Progenitor cell of endocrine pancreas (in vitro differentiated cells): Measurements from ENCODE around the gene ADM5. TPM values are rescaled to one million over a fixed set of nuclear protein-coding genes. Genes with fewer than 3 reads are reported as not detected.

Source experiments
- DNase-seq: peaks from one replicate; pipeline ENCODE4 v3.0.0; 2021; ENCODE audit warnings: low spot score; ENCODE audit not compliant: unreplicated experiment
- H3K27ac Mint-ChIP-seq: 2 replicates; pipeline ENCODE4 v1.8.0; 2021; ENCODE audit warnings: mild to moderate bottlenecking, moderate library complexity, mixed read lengths
- H3K27me3 Mint-ChIP-seq: 2 replicates; pipeline ENCODE4 v1.8.0; 2021; ENCODE audit warnings: mixed read lengths
- H3K36me3 Mint-ChIP-seq: 2 replicates; pipeline ENCODE4 v1.8.0; 2022; ENCODE audit warnings: mixed read lengths; ENCODE audit not compliant: insufficient read depth
- H3K4me1 Mint-ChIP-seq: 2 replicates; pipeline ENCODE4 v1.8.0; 2021; ENCODE audit warnings: low read depth, mixed read lengths
- H3K4me3 Mint-ChIP-seq: 2 replicates; pipeline ENCODE4 v1.8.0; 2021; ENCODE audit warnings: low read depth, mild to moderate bottlenecking, moderate library complexity, mixed read lengths
- H3K9me3 Mint-ChIP-seq: 2 replicates; pipeline ENCODE4 v1.8.0; 2021; ENCODE audit warnings: low read depth, mixed read lengths
- total RNA-seq: library from RNA; stranded (reverse); gene quantifications from 2 replicates; pipeline ENCODE4 v1.2.1, GENCODE V29; 2021
- TF ChIP-seq, protein P1 (sequence below): fragments of 200-600 bp; sonication (generic); IDR thresholded peaks from one replicate; pipeline ENCODE4 v1.5.0; 2021; ENCODE audit warnings: antibody characterized with exemption, mild to moderate bottlenecking; ENCODE audit not compliant: unreplicated experiment

Gene ADM5
- total RNA-seq, 1 donor from 2014 or later, result 7.7 TPM

DNA sequence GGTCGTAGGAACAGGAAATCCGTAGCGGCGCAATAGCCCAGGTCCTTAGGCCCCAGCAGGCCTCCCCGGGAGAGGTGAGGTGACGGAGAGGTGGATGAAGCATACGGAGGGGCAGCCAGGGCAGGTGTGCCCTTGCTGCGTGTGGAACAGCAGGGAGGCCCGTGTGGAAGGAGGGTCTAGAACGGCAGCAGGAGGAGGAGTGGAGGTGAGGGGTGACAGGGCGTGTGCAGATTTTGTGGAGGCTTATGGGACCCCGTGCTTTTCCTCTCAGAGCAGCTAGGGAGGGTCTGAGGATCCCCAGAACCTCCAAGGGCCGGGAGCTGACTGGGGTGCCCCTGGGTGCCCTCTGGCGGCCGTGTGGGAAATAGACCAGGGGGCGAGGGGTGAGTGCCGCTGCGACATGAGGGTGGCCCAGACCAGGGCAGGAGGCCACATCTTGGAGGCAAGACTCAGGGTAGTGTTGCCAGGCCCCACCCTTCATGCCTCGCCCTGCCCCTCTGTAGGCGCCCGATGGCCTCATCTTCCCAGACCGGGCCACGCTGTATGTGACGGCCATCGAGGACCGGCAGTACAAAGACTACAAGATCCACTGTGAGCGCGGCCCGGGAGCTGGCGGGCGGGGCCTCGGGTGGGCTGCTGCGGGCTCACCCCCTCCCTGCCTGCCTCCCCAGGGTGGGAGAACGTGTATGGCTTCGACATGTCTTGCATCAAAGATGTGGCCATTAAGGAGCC, 5.0 kb upstream of the ADM5 start:
- H3K4me1 Mint-ChIP-seq, result peaks cover 11% of the 10 kb centered on the region
- no peak overlapping the region for H3K27ac Mint-ChIP-seq
- peaks cover 25% of the 10 kb centered on the region for H3K36me3 Mint-ChIP-seq
- TF ChIP-seq, protein P1, sequence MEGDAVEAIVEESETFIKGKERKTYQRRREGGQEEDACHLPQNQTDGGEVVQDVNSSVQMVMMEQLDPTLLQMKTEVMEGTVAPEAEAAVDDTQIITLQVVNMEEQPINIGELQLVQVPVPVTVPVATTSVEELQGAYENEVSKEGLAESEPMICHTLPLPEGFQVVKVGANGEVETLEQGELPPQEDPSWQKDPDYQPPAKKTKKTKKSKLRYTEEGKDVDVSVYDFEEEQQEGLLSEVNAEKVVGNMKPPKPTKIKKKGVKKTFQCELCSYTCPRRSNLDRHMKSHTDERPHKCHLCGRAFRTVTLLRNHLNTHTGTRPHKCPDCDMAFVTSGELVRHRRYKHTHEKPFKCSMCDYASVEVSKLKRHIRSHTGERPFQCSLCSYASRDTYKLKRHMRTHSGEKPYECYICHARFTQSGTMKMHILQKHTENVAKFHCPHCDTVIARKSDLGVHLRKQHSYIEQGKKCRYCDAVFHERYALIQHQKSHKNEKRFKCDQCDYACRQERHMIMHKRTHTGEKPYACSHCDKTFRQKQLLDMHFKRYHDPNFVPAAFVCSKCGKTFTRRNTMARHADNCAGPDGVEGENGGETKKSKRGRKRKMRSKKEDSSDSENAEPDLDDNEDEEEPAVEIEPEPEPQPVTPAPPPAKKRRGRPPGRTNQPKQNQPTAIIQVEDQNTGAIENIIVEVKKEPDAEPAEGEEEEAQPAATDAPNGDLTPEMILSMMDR, result peak; percentile 38
- no peaks in the 10 kb centered on the region for H3K27me3 Mint-ChIP-seq
- DNase-seq, result no peak
- H3K9me3 Mint-ChIP-seq, result no peaks in the 10 kb centered on the region
- no peak overlapping the region for H3K4me3 Mint-ChIP-seq

DNA sequence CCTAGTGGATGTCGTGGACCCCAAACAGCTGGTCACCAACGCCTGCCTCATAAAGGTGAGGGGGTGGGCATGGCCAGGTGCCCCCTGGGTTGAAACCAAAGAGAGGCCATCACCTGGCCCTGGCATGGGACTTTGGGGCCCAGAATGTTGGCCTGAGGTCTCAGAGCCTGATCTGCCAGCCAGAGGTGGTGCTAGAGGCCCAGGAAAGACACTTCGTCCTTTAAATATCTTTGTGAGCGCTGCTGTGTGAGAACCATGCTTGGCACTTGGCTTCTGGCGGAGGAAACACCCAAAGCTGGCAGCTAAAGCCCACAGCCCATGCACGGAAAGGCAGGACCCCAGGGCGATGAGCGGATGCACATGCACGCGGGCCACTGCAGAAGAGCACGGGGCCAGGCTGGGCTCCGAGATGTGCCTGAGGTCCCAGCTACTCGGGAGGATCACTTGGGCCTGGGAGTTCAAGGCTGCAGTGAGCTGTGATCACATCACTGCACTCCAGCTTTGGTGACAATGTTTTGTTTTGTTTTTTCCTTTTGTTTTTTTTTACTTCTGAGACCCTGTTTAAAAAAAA, 4.3 kb upstream of the ADM5 start:
- H3K4me1 Mint-ChIP-seq, result peaks cover 7% of the 10 kb centered on the region
- no peak for DNase-seq
- no peaks in the 10 kb centered on the region for H3K27me3 Mint-ChIP-seq
- H3K9me3 Mint-ChIP-seq, result no peaks in the 10 kb centered on the region
- peaks cover 25% of the 10 kb centered on the region for H3K36me3 Mint-ChIP-seq
- no peak overlapping the region for H3K27ac Mint-ChIP-seq
- TF ChIP-seq, protein P1, result no peak
- H3K4me3 Mint-ChIP-seq, result no peak overlapping the region

DNA sequence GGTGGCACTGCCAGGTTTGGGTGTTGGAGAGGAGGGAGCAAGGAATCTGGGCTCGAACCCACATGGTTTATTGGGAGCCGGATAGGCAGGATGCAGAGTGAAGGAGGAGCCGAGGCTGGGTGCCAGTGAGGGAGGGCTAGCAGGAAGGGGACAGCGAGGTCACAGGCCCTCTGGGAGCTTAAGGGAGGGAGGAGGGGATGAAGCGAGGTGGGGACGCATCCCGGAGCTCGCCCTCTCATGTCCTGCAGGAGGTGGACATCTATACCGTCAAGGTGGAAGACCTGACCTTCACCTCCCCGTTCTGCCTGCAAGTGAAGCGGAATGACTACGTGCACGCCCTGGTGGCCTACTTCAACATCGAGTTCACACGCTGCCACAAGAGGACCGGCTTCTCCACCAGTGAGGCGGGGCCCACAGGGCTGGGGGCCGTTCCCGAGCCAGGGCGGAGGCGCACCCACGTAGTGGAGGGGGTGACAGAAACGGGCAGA, 3.5 kb upstream of the ADM5 start:
- Mint-ChIP-seq H3K27me3 (no peaks in the 10 kb centered on the region), H3K36me3 (peaks cover 24% of the 10 kb centered on the region), H3K4me3 (no peak overlapping the region), H3K4me1 (peaks cover 9% of the 10 kb centered on the region), H3K9me3 (no peaks in the 10 kb centered on the region), H3K27ac (no peak overlapping the region)
- TF ChIP-seq, protein P1, result no peak
- DNase-seq, result no peak

DNA sequence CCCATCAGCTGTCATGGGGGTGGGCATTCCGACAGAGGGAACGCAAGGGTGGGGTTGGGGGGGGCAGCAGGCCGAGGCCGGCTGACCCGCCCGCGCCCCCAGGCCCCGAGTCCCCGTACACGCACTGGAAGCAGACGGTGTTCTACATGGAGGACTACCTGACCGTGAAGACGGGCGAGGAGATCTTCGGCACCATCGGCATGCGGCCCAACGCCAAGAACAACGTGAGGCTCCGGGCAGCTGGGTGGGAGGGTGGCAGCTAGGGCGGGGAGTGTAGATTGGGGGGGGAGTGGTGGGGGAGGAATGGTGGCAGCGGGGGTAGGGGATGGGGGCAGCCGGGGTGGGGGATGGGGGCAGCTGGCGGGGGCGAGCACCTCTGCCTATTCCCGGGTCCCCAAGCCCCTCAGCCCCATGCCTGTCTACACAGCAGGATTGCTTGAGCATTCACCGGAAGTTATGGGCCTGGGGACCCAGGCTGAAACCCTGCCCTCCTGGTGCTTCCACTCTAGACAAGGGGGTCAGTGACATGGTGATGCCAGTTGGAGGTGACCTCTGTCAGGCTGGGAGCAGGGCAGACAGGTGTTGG, 2.8 kb upstream of the ADM5 start:
- Mint-ChIP-seq H3K4me3 (no peak overlapping the region), H3K27me3 (no peaks in the 10 kb centered on the region), H3K36me3 (peaks cover 21% of the 10 kb centered on the region), H3K27ac (no peak overlapping the region), H3K4me1 (peaks cover 9% of the 10 kb centered on the region), H3K9me3 (no peaks in the 10 kb centered on the region)
- TF ChIP-seq, protein P1, result no peak
- no peak for DNase-seq

DNA sequence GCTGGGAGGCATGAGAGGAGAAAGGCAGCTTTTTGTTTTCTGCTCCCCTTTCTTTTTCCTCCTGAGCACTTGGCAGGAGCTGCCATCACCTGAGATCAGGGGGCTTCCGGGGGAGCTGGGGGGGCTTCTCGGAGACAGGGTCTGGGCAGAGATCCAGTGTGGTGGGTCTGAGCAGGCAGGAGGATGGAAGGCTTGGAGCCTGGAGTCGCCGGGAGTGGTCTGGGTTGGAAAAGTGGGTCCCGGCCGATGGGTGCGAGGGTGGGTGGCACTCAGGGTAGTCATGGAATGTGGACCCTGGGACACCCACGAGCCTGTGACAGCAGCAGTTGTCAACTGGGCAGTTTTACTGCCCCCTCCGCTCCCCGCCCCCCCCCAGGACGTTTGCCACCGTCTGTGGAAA, 2.2 kb upstream of the ADM5 start:
- Mint-ChIP-seq H3K36me3 (peaks cover 20% of the 10 kb centered on the region), H3K9me3 (no peaks in the 10 kb centered on the region), H3K4me3 (no peak overlapping the region), H3K4me1 (peaks cover 9% of the 10 kb centered on the region), H3K27me3 (no peaks in the 10 kb centered on the region), H3K27ac (no peak overlapping the region)
- TF ChIP-seq, protein P1, result no peak
- DNase-seq, result no peak
